MM.1S (cell line): ENCODE data around the gene CNTN5.

ENCODE experiments used
- EZH2 ChIP-seq: fragments of 300-600 bp; sonication (generic); optimal IDR thresholded peaks from 2 replicates; pipeline ENCODE3; 2017; ENCODE audit warnings: low read depth, mild to moderate bottlenecking, antibody characterized with exemption, low read length, mixed read lengths
- EZH2phosphoT487 ChIP-seq: fragments of 300-600 bp; sonication (generic); IDR thresholded peaks from 2 replicates; pipeline ENCODE4 v1.6.1; 2018; ENCODE audit warnings: antibody characterized with exemption, low read length
- TF ChIP-seq, protein P1 (sequence below): fragments of 300-600 bp; sonication (generic); IDR thresholded peaks from 2 replicates; pipeline ENCODE4 v1.5.1; 2016; ENCODE audit warnings: antibody characterized with exemption, low read length, mixed read lengths

DNA sequence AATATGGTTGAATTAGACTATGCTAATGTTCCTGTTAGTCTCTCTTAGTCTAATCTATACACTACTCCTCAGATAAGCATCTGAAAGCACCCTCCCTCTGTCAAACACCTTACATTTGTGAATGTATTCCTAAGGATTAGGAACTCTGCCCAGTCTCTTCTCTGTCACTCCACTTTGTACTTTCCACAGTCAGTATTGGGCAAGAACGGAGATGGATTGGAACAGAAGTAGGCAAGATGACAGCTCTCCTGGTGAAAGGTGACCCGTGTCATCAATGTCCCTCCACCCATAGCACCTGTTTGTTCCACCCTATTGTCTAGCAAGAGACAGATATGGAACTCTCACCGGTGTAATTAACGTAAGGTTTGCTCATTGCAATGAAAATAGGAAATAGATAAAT is 613.8 kb downstream of the CNTN5 start:
- TF ChIP-seq, protein P1, sequence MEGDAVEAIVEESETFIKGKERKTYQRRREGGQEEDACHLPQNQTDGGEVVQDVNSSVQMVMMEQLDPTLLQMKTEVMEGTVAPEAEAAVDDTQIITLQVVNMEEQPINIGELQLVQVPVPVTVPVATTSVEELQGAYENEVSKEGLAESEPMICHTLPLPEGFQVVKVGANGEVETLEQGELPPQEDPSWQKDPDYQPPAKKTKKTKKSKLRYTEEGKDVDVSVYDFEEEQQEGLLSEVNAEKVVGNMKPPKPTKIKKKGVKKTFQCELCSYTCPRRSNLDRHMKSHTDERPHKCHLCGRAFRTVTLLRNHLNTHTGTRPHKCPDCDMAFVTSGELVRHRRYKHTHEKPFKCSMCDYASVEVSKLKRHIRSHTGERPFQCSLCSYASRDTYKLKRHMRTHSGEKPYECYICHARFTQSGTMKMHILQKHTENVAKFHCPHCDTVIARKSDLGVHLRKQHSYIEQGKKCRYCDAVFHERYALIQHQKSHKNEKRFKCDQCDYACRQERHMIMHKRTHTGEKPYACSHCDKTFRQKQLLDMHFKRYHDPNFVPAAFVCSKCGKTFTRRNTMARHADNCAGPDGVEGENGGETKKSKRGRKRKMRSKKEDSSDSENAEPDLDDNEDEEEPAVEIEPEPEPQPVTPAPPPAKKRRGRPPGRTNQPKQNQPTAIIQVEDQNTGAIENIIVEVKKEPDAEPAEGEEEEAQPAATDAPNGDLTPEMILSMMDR, result no peak
- no peak for TF ChIP-seq EZH2phosphoT487
- TF ChIP-seq EZH2, result no peak
